ENCODE measurements around the gene CLIP1.

DNA sequence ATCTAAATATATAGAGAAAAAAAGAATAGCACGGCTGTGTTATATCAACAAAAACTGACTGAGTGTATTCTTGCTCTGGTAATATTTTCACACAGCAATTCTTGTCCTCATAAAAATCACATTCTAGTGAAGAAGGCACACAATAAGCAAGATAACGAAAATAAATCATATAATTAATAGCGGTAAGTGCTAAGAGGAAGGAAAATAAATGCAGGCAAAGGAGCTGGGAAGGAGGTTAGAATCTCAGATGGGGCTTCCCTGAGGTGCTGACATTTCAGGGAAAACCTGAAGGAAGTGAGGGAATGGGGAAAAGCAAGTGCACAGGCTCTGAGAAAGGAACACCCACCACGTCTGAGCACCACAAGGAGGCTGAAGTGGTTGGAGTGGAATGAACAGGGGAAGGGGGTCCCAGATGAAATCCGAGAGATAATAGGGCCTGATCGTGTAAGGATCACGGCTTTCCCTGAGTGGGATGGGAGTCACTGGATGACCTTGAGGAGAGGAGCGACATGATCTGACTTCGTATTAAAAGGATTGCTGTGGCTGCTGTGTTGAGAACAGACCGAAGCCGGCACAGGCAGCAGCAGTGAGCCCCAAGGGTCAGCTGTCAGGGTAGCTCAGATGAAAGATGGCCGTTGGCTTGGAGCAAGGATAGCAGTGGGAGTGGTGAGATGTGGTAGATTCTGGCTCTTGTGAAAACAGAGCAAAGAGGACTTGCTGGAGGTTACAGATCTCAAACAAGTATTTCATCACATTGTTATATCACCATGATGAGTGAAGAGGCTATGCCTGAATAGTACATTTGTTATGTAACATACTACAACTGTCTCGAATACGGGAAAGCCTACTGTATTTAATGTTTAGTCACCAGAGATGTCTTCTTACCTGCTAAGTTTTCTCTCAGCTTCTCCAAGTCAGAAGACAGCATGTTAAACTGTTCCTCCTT lies 89.1 kb downstream of the CLIP1 start:
- TF ChIP-seq MAX (IDR thresholded peaks at IDR 0.05), result no peak
- no peak for TF ChIP-seq EP300 (IDR thresholded peaks at IDR 0.05; ENCODE audit: borderline replicate concordance)
- TF ChIP-seq FOXM1 (IDR thresholded peaks at IDR 0.05; ENCODE audit: borderline replicate concordance, low read depth), result no peak
- no peak for TF ChIP-seq YY1 (IDR thresholded peaks at IDR 0.05; ENCODE audit: low read depth)
